Tibial artery (tissue), 4 donors: Measurements from ENCODE around the gene SNX25.

Experiments
- DNase-seq, 2 donors: peaks; one replicate each; pipeline ENCODE4 v3.0.0-alpha.2; 2019
- H3K27ac ChIP-seq, 2 donors: fragments of 200-600 bp; sonication (generic) in 1 of 2; 1 replicate in 1 of 2; 2 replicates in 1 of 2; pipeline ENCODE4 v1.5.1; 2018 to 2019; ENCODE audit warnings: mild to moderate bottlenecking in 1 of 2
- H3K27me3 ChIP-seq, 2 donors: fragments of 200-600 bp; sonication (generic) in 1 of 2; one replicate each; pipeline versions ENCODE4 v1.5.1 to v1.6.0; 2016 to 2019
- H3K36me3 ChIP-seq, 3 donors: fragments of 200-600 bp; sonication (generic) in 2 of 3; one replicate each; pipeline ENCODE4 v1.5.1; 2016 to 2019; ENCODE audit warnings: mild to moderate bottlenecking in 2 of 3
- H3K4me1 ChIP-seq, 4 donors: fragments of 200-600 bp; sonication (generic) in 2 of 4; 1 replicate in 3 of 4; 2 replicates in 1 of 4; pipeline ENCODE4 v1.5.1; 2016 to 2019
- H3K4me3 ChIP-seq, 2 donors: fragments of 200-600 bp; sonication (generic) in 1 of 2; 1 replicate in 1 of 2; 2 replicates in 1 of 2; pipeline ENCODE4 v1.5.1; 2018 to 2019; ENCODE audit warnings: mild to moderate bottlenecking in 2 of 2
- H3K9me3 ChIP-seq, 3 donors: fragments of 200-600 bp; sonication (generic) in 1 of 3; one replicate each; pipeline ENCODE4 v1.5.1; 2016 to 2019
- intact Hi-C: fragments of 100-400 bp; cut with DNase I; formaldehyde crosslinking; loops from one replicate; pipeline ENCODE4 v1.15.0; 2023; ENCODE audit warnings: low total_unique reads
- TF ChIP-seq, protein P1 (sequence below), 2 experiments: fragments of 200-600 bp in 1 of 2; fragments of 450-650 bp in 1 of 2; IDR thresholded peaks; one replicate each; pipeline ENCODE4 v1.5.1; 2017 to 2019; ENCODE audit warnings: antibody characterized with exemption in 2 of 2, mild to moderate bottlenecking in 1 of 2, moderate library complexity in 1 of 2

Gene SNX25

DNA sequence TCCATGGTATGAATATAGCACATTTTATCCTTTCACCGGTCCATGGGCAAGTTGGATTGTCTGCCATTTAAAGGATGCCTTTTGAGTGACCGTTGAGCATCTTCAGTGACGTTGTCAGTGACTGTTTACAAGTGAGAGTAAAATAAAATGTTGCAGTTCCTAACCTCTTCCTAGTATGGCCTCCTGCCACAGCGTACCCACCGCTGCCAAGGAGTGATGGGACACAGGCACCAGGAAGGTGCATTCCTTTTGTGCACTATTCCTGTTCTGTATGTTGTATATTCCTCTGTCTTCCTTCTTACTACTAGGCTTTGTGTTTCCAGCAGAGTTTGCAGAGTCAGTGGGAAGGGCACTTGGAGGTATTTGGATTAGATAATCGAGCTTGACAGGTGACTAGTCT is 61.5 kb downstream of the SNX25 start:
- H3K4me3 ChIP-seq: no peak overlapping the region
- H3K27me3 ChIP-seq: no peaks in the 10 kb centered on the region
- peaks cover 0 to 20% (median 0%) of the 10 kb centered on the region in 4 donors for H3K4me1 ChIP-seq
- DNase-seq: no peak
- no peak overlapping the region for H3K27ac ChIP-seq
- H3K36me3 ChIP-seq: peaks cover 3 to 11% (median 10%) of the 10 kb centered on the region in 3 donors
- intact Hi-C loops: no loop called here
- TF ChIP-seq, protein P1, sequence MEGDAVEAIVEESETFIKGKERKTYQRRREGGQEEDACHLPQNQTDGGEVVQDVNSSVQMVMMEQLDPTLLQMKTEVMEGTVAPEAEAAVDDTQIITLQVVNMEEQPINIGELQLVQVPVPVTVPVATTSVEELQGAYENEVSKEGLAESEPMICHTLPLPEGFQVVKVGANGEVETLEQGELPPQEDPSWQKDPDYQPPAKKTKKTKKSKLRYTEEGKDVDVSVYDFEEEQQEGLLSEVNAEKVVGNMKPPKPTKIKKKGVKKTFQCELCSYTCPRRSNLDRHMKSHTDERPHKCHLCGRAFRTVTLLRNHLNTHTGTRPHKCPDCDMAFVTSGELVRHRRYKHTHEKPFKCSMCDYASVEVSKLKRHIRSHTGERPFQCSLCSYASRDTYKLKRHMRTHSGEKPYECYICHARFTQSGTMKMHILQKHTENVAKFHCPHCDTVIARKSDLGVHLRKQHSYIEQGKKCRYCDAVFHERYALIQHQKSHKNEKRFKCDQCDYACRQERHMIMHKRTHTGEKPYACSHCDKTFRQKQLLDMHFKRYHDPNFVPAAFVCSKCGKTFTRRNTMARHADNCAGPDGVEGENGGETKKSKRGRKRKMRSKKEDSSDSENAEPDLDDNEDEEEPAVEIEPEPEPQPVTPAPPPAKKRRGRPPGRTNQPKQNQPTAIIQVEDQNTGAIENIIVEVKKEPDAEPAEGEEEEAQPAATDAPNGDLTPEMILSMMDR (IDR thresholded peaks at IDR 0.05): no peak
- H3K9me3 ChIP-seq: no peaks in the 10 kb centered on the region

- DNase-seq: no peak
- TF ChIP-seq, protein P1 (IDR thresholded peaks at IDR 0.05): no peak
- no peak overlapping the region for H3K27ac ChIP-seq
Measured at GRCh38 chr4:185272245-185272644, 62.8 kb downstream of the SNX25 start.

GRCh38 chr4:185275501-185275900 is 66.1 kb downstream of the SNX25 start:
- TF ChIP-seq, protein P1 (IDR thresholded peaks at IDR 0.05): no peak
- peaks cover 0 to 27% (median 0%) of the 10 kb centered on the region in 4 donors for H3K4me1 ChIP-seq
- no peaks in the 10 kb centered on the region for H3K27me3 ChIP-seq
- no peak overlapping the region for H3K4me3 ChIP-seq
- peaks cover 0 to 6% (median 0%) of the 10 kb centered on the region in 3 donors for H3K36me3 ChIP-seq
- no peak for DNase-seq
- H3K27ac ChIP-seq: no peak overlapping the region
- intact Hi-C loops: no loop called here
- H3K9me3 ChIP-seq: no peaks in the 10 kb centered on the region

More at GRCh38 chr4:185272245-185272644, 62.8 kb downstream of the SNX25 start:
- Histone ChIP-seq H3K27me3 (no peaks in the 10 kb centered on the region), H3K4me1 (peaks cover 0 to 22% (median 0%) of the 10 kb centered on the region in 4 donors), H3K9me3 (no peaks in the 10 kb centered on the region), H3K4me3 (no peak overlapping the region), H3K36me3 (peaks cover 3 to 13% (median 10%) of the 10 kb centered on the region in 3 donors)
- intact Hi-C loops: no loop called here

- DNase-seq: no peak
- Histone ChIP-seq H3K27me3 (no peaks in the 10 kb centered on the region), H3K4me3 (no peak overlapping the region), H3K27ac (no peak overlapping the region), H3K36me3 (peaks cover 0 to 6% (median 0%) of the 10 kb centered on the region in 3 donors), H3K9me3 (no peaks in the 10 kb centered on the region), H3K4me1 (peaks cover 0 to 27% (median 0%) of the 10 kb centered on the region in 4 donors)
- intact Hi-C loops: no loop called here
- TF ChIP-seq, protein P1 (IDR thresholded peaks at IDR 0.05): no peak
Measured at GRCh38 chr4:185276036-185276435, 66.6 kb downstream of the SNX25 start.

DNA sequence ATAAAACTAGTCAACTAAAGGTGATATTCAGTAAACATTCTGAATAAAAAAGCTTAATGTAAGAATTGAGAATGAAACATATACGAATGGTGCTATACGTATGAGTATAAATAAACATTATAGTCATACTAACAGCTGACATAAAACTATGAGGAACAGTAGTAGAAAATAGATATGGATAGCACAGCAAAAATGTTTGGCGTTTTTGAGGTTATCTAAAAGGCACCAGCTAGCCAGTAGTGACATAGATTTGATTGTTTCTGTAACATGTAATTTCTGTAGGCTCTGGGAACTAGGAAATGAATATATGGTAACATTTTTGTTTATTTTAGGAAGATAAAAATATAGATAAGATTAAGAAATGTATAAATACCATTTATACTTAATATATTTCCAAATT is 69.3 kb downstream of the SNX25 start:
- intact Hi-C loops: no loop called here
- DNase-seq: no peak
- H3K27ac ChIP-seq: no peak overlapping the region
- no peaks in the 10 kb centered on the region for H3K27me3 ChIP-seq
- H3K9me3 ChIP-seq: no peaks in the 10 kb centered on the region
- TF ChIP-seq, protein P1 (IDR thresholded peaks at IDR 0.05): no peak
- H3K36me3 ChIP-seq: peaks cover 0 to 6% (median 0%) of the 10 kb centered on the region in 3 donors
- peaks cover 0 to 27% (median 0%) of the 10 kb centered on the region in 4 donors for H3K4me1 ChIP-seq
- H3K4me3 ChIP-seq: no peak overlapping the region

- no peak overlapping the region for H3K4me3 ChIP-seq
- H3K9me3 ChIP-seq: no peaks in the 10 kb centered on the region
- intact Hi-C loops: no loop called here
- peaks cover 0 to 9% (median 0%) of the 10 kb centered on the region in 4 donors for H3K4me1 ChIP-seq
- DNase-seq: no peak
- H3K36me3 ChIP-seq: peaks cover 0 to 6% (median 0%) of the 10 kb centered on the region in 3 donors
- H3K27ac ChIP-seq: no peak overlapping the region
- TF ChIP-seq, protein P1 (IDR thresholded peaks at IDR 0.05): no peak
- no peaks in the 10 kb centered on the region for H3K27me3 ChIP-seq
Measured at GRCh38 chr4:185280608-185281007, 71.2 kb downstream of the SNX25 start.
